ENCODE measurements around the gene PPIH. TPM values are rescaled to one million over a fixed set of nuclear protein-coding genes. Genes with fewer than 3 reads are reported as not detected.
A peak's percentile ranks its signal among the peaks of the same experiment; 100 is the strongest.
"Not testable (repeated sequence)": the region's sequence is repeated elsewhere in the genome, so short reads cannot be mapped to it uniquely, and the experiment has no call there.

The PPIH gene
- total RNA-seq, 1 donor from 2014 or later = 28.5 TPM

GRCh38 chr1:42720868-42721267 is 62.6 kb downstream of the PPIH start:
- Histone ChIP-seq H3K79me2 (ENCODE audit: insufficient read depth, low read length) (no peaks in the 10 kb centered on the region), H4K20me1 (ENCODE audit: insufficient read depth, low read length) (peaks cover 6% of the 10 kb centered on the region), H3K4me3 (ENCODE audit: insufficient read depth, low read depth, low read length) (no peak overlapping the region), H3K9ac (ENCODE audit: low read length) (no peak overlapping the region), H3K4me2 (ENCODE audit: low read length) (no peak overlapping the region), H3K27ac (ENCODE audit: low read depth, low read length) (no peak overlapping the region), H3K4me1 (ENCODE audit: insufficient read depth, low read length) (no peaks in the 10 kb centered on the region), H3K9me3 (ENCODE audit: insufficient read depth, low read depth, low read length) (no peaks in the 10 kb centered on the region), H2AFZ (ENCODE audit: low read depth, low read length) (no peak overlapping the region), H3K36me3 (ENCODE audit: insufficient read depth, low read length) (no peaks in the 10 kb centered on the region), H3K27me3 (ENCODE audit: insufficient read depth, low read length) (no peaks in the 10 kb centered on the region)
- DNase-seq (ENCODE audit: low read depth) (no peak), FAIRE-seq (no peak)
- Mint-ChIP-seq H3K4me3 (ENCODE audit: unreplicated experiment) (no peak overlapping the region), H3K9me3 (ENCODE audit: unreplicated experiment) (no peaks in the 10 kb centered on the region), H3K4me1 (ENCODE audit: low read depth, unreplicated experiment) (peaks cover 7% of the 10 kb centered on the region), H3K27me3 (ENCODE audit: low read depth, unreplicated experiment) (no peaks in the 10 kb centered on the region), H3K27ac (ENCODE audit: unreplicated experiment) (no peak overlapping the region), H3K36me3 (ENCODE audit: low read depth, unreplicated experiment) (peaks cover 16% of the 10 kb centered on the region)
- TF ChIP-seq CTCF (IDR thresholded peaks at IDR 0.05; ENCODE audit: insufficient read depth, low read depth, low read length) (no peak), EZH2 (IDR thresholded peaks at IDR 0.05; ENCODE audit: insufficient read depth, low read length) (no peak)

GRCh38 chr1:42721926-42722325 is 63.7 kb downstream of the PPIH start:
- Mint-ChIP-seq H3K27ac (ENCODE audit: unreplicated experiment) (peak overlapping the region; percentile 53), H3K36me3 (ENCODE audit: low read depth, unreplicated experiment) (peaks cover 11% of the 10 kb centered on the region), H3K9me3 (ENCODE audit: unreplicated experiment) (no peaks in the 10 kb centered on the region), H3K4me3 (ENCODE audit: unreplicated experiment) (no peak overlapping the region), H3K27me3 (ENCODE audit: low read depth, unreplicated experiment) (no peaks in the 10 kb centered on the region), H3K4me1 (ENCODE audit: low read depth, unreplicated experiment) (peaks cover 7% of the 10 kb centered on the region)
- DNase-seq (ENCODE audit: low read depth) (no peak), FAIRE-seq (no peak)
- TF ChIP-seq CTCF (IDR thresholded peaks at IDR 0.05; ENCODE audit: insufficient read depth, low read depth, low read length) (no peak), EZH2 (IDR thresholded peaks at IDR 0.05; ENCODE audit: insufficient read depth, low read length) (no peak)
- Histone ChIP-seq H3K36me3 (ENCODE audit: insufficient read depth, low read length) (no peaks in the 10 kb centered on the region), H3K4me2 (ENCODE audit: low read length) (no peak overlapping the region), H3K27me3 (ENCODE audit: insufficient read depth, low read length) (no peaks in the 10 kb centered on the region), H2AFZ (ENCODE audit: low read depth, low read length) (no peak overlapping the region), H3K9ac (ENCODE audit: low read length) (no peak overlapping the region), H3K79me2 (ENCODE audit: insufficient read depth, low read length) (no peaks in the 10 kb centered on the region), H3K4me3 (ENCODE audit: insufficient read depth, low read depth, low read length) (no peak overlapping the region), H3K27ac (ENCODE audit: low read depth, low read length) (no peak overlapping the region), H3K9me3 (ENCODE audit: insufficient read depth, low read depth, low read length) (no peaks in the 10 kb centered on the region), H4K20me1 (ENCODE audit: insufficient read depth, low read length) (no peaks in the 10 kb centered on the region), H3K4me1 (ENCODE audit: insufficient read depth, low read length) (no peaks in the 10 kb centered on the region)

- H3K27ac Mint-ChIP-seq (ENCODE audit: unreplicated experiment) = peak overlapping the region; percentile 53
- not testable (repeated sequence) for FAIRE-seq
Measured at GRCh38 chr1:42722403-42722802, 64.2 kb downstream of the PPIH start.

More at GRCh38 chr1:42722403-42722802, 64.2 kb downstream of the PPIH start:
- H3K4me1 ChIP-seq (ENCODE audit: insufficient read depth, low read length); H3K27ac ChIP-seq (ENCODE audit: low read depth, low read length); H3K4me2 ChIP-seq (ENCODE audit: low read length); H3K36me3 ChIP-seq (ENCODE audit: insufficient read depth, low read length); H3K27me3 ChIP-seq (ENCODE audit: insufficient read depth, low read length); H3K4me3 ChIP-seq (ENCODE audit: insufficient read depth, low read depth, low read length); H3K4me3 Mint-ChIP-seq (ENCODE audit: unreplicated experiment); DNase-seq (ENCODE audit: low read depth); H3K79me2 ChIP-seq (ENCODE audit: insufficient read depth, low read length); H3K9me3 Mint-ChIP-seq (ENCODE audit: unreplicated experiment); H3K4me1 Mint-ChIP-seq (ENCODE audit: low read depth, unreplicated experiment); H2AFZ ChIP-seq (ENCODE audit: low read depth, low read length); H3K36me3 Mint-ChIP-seq (ENCODE audit: low read depth, unreplicated experiment); H3K27me3 Mint-ChIP-seq (ENCODE audit: low read depth, unreplicated experiment); H3K9me3 ChIP-seq (ENCODE audit: insufficient read depth, low read depth, low read length); H3K9ac ChIP-seq (ENCODE audit: low read length); H4K20me1 ChIP-seq (ENCODE audit: insufficient read depth, low read length): not testable (repeated sequence)
